Middle frontal gyrus (tissue), 1 donor: ENCODE results near the gene ZNF726.
"Not testable (repeated sequence)": the region's sequence is repeated elsewhere in the genome, so short reads cannot be mapped to it uniquely, and the experiment has no call there.

Experiments
- DNase-seq: peaks from one replicate; pipeline ENCODE4 v3.0.0-alpha.2; 2015; ENCODE audit warnings: low spot score; ENCODE audit errors: extremely low spot score

ZNF726 gene

GRCh38 chr19:23943411-23943810 is 28.7 kb downstream of the ZNF726 start:
- DNase-seq: no peak

GRCh38 chr19:23946569-23946968 is 31.9 kb downstream of the ZNF726 start:
- DNase-seq: no peak

GRCh38 chr19:23949611-23950010 is 34.9 kb downstream of the ZNF726 start:
- no peak for DNase-seq

GRCh38 chr19:23956051-23956450 is 41.4 kb downstream of the ZNF726 start:
- no peak for DNase-seq

GRCh38 chr19:23957660-23958281 is 43.1 kb downstream of the ZNF726 start:
- no peak for DNase-seq

- not testable (repeated sequence) for DNase-seq
These were observed 48.7 kb downstream of the ZNF726 start for GRCh38 chr19:23963396-23963795.

GRCh38 chr19:23963881-23964280 is 49.2 kb downstream of the ZNF726 start:
- DNase-seq: not testable (repeated sequence)

- DNase-seq: not testable (repeated sequence)
These were observed 49.6 kb downstream of the ZNF726 start for GRCh38 chr19:23964334-23964733.

GRCh38 chr19:23969630-23970029 is 54.9 kb downstream of the ZNF726 start:
- DNase-seq: no peak

GRCh38 chr19:23971598-23971997 is 56.9 kb downstream of the ZNF726 start:
- DNase-seq: no peak

GRCh38 chr19:23972161-23972560 is 57.5 kb downstream of the ZNF726 start:
- DNase-seq: no peak

GRCh38 chr19:23974941-23975340 is 60.3 kb downstream of the ZNF726 start:
- no peak for DNase-seq

- DNase-seq: not testable (repeated sequence)
These were observed 61.9 kb downstream of the ZNF726 start for GRCh38 chr19:23976631-23977030.

GRCh38 chr19:23977256-23977655 is 62.6 kb downstream of the ZNF726 start:
- DNase-seq: not testable (repeated sequence)

- DNase-seq: no peak
These were observed 63.4 kb downstream of the ZNF726 start for GRCh38 chr19:23978068-23978467.

- no peak for DNase-seq
These were observed 66.1 kb downstream of the ZNF726 start for GRCh38 chr19:23980805-23981204.

GRCh38 chr19:23981863-23982262 is 67.2 kb downstream of the ZNF726 start:
- DNase-seq: no peak

GRCh38 chr19:23983406-23983805 is 68.7 kb downstream of the ZNF726 start:
- no peak for DNase-seq
